Stimulated activated CD8-positive, alpha-beta memory T cell treated with anti-CD3 and anti-CD28 coated beads, Interleukin-2, amount 100 ng/mL, for 1 hour (primary cell): ENCODE measurements around the gene VSX1.

Experiments used
- DNase-seq, 2 donors: peaks; one replicate each; pipeline ENCODE4 v3.0.0-alpha.2; 2020; ENCODE audit warnings: low read depth in 2 of 2

The VSX1 gene

GRCh38 chr20:25087186-25087929, 5.4 kb upstream of the VSX1 start:
- DNase-seq: no peak

- no peak for DNase-seq
Observed at GRCh38 chr20:25085756-25086495, 4.0 kb upstream of the VSX1 start.

- DNase-seq: no peak
Observed at GRCh38 chr20:25084626-25085187, 2.8 kb upstream of the VSX1 start.

- DNase-seq: no peak
Observed at GRCh38 chr20:25083773-25084625, 2.1 kb upstream of the VSX1 start.

GRCh38 chr20:25083141-25083772, 1.3 kb upstream of the VSX1 start:
- no peak for DNase-seq

- no peak for DNase-seq
Observed at GRCh38 chr20:25082498-25082873, 545 bp upstream of the VSX1 start.

- no peak for DNase-seq
Observed at GRCh38 chr20:25081065-25081729, 744 bp downstream of the VSX1 start.

GRCh38 chr20:25079171-25079570, 2.8 kb downstream of the VSX1 start:
- no peak for DNase-seq

GRCh38 chr20:25078662-25079061, 3.3 kb downstream of the VSX1 start:
- no peak for DNase-seq

GRCh38 chr20:25077610-25078169, 4.3 kb downstream of the VSX1 start:
- DNase-seq: no peak

GRCh38 chr20:25076731-25077609, 5.0 kb downstream of the VSX1 start:
- DNase-seq: no peak

- DNase-seq: no peak
Observed at GRCh38 chr20:25076201-25076600, 5.7 kb downstream of the VSX1 start.

- DNase-seq: no peak
Observed at GRCh38 chr20:25073544-25073943, 8.4 kb downstream of the VSX1 start.

GRCh38 chr20:25072226-25072811, 9.6 kb downstream of the VSX1 start:
- DNase-seq: no peak

- DNase-seq: no peak
Observed at GRCh38 chr20:25071734-25072133, 10.2 kb downstream of the VSX1 start.

GRCh38 chr20:25070821-25071473, 11.0 kb downstream of the VSX1 start:
- DNase-seq: no peak

GRCh38 chr20:25067102-25067987, 14.6 kb downstream of the VSX1 start:
- DNase-seq: no peak

GRCh38 chr20:25066386-25066785, 15.6 kb downstream of the VSX1 start:
- no peak for DNase-seq
